Mesendoderm (in vitro differentiated cells): Measurements from ENCODE around the gene CHD2.
A peak's percentile ranks its signal among the peaks of the same experiment; 100 is the strongest.

Source experiments
- DNase-seq: peaks from one replicate; pipeline ENCODE4 v3.0.0; 2013
- H2AK5ac ChIP-seq: 2 replicates; pipeline ENCODE4 v1.6.1; 2013; ENCODE audit warnings: low read length, inconsistent platforms
- H2BK120ac ChIP-seq: 2 replicates; pipeline ENCODE4 v1.6.1; 2013; ENCODE audit warnings: low read depth, mild to moderate bottlenecking, low read length, moderate library complexity, mixed read lengths
- H2BK15ac ChIP-seq: replicated peaks from 2 replicates; pipeline ENCODE4 v1.6.1; 2013; ENCODE audit warnings: low read depth, mild to moderate bottlenecking, moderate library complexity
- H2BK5ac ChIP-seq: 2 replicates; pipeline ENCODE4 v1.6.1; 2013; ENCODE audit warnings: low read length, inconsistent platforms
- H3K18ac ChIP-seq: 2 replicates; pipeline ENCODE4 v1.6.1; 2013; ENCODE audit warnings: mild to moderate bottlenecking, low read length, mixed read lengths
- H3K23ac ChIP-seq: one replicate; pipeline ENCODE4 v1.6.1; 2013; ENCODE audit warnings: low read length
- H3K27ac ChIP-seq: 2 replicates; pipeline ENCODE4 v1.5.1; 2013; ENCODE audit warnings: low read depth, mild to moderate bottlenecking, inconsistent platforms, low read length, moderate library complexity
- H3K27me3 ChIP-seq: 2 replicates; pipeline ENCODE4 v1.6.1; 2013; ENCODE audit warnings: low read length, control low read depth, mild to moderate bottlenecking, inconsistent platforms; ENCODE audit not compliant: insufficient read depth, poor library complexity
- H3K36me3 ChIP-seq: 2 replicates; pipeline ENCODE4 v1.6.1; 2013; ENCODE audit warnings: low read length, inconsistent platforms; ENCODE audit not compliant: control insufficient read depth, insufficient read depth
- H3K4ac ChIP-seq: one replicate; pipeline ENCODE4 v1.6.1; 2013; ENCODE audit warnings: low read depth, mild to moderate bottlenecking, low read length, moderate library complexity
- H3K4me1 ChIP-seq: 2 replicates; pipeline ENCODE4 v1.6.1; 2013; ENCODE audit warnings: low read depth, low read length, inconsistent platforms; ENCODE audit not compliant: control insufficient read depth
- H3K4me2 ChIP-seq: 2 replicates; pipeline ENCODE4 v1.6.1; 2013; ENCODE audit warnings: low read length
- H3K4me3 ChIP-seq: 2 replicates; pipeline ENCODE4 v1.5.1; 2013; ENCODE audit warnings: mild to moderate bottlenecking, low read length
- H3K56ac ChIP-seq: one replicate; pipeline ENCODE4 v1.6.1; 2013; ENCODE audit warnings: low read length
- H3K79me1 ChIP-seq: 2 replicates; pipeline ENCODE4 v1.6.1; 2013; ENCODE audit warnings: low read length, inconsistent platforms
- H3K79me2 ChIP-seq: 2 replicates; pipeline ENCODE4 v1.6.1; 2013; ENCODE audit warnings: mild to moderate bottlenecking, low read length; ENCODE audit not compliant: control insufficient read depth, insufficient read depth
- H3K9ac ChIP-seq: 2 replicates; pipeline ENCODE4 v1.6.1; 2013; ENCODE audit warnings: low read length, inconsistent platforms
- H4K5ac ChIP-seq: one replicate; pipeline ENCODE4 v1.6.1; 2013; ENCODE audit warnings: low read length
- H4K8ac ChIP-seq: one replicate; pipeline ENCODE4 v1.6.1; 2013; ENCODE audit warnings: low read depth, mild to moderate bottlenecking, control low read depth, low read length, moderate library complexity
- WGBS: extraction: QIAGEN DNeasy Blood & Tissue Kit; methylation state at CpG from one replicate; pipeline ENCODE4 v1.1.7; 2013; ENCODE audit warnings: low lambda C conversion rate, missing lambda C conversion rate; ENCODE audit not compliant: insufficient coverage; ENCODE audit errors: extremely low coverage; 5-methylcytosine and 5-hydroxymethylcytosine counted together

The CHD2 gene

GRCh38 chr15:92901072-92901761 is 1.1 kb downstream of the CHD2 start:
- DNase-seq = no peak
- H3K79me2 ChIP-seq = peaks cover 50% of the 10 kb centered on the region
- H3K4me2 ChIP-seq = peak overlapping the region; percentile 38
- H3K36me3 ChIP-seq = no peaks in the 10 kb centered on the region
- H2BK15ac ChIP-seq = no peak overlapping the region
- no peaks in the 10 kb centered on the region for H3K27me3 ChIP-seq
- H3K4ac ChIP-seq = no peak overlapping the region
- H3K56ac ChIP-seq = peak overlapping the region; percentile 86
- no peak overlapping the region for H2AK5ac ChIP-seq
- H3K4me1 ChIP-seq = peaks cover 2% of the 10 kb centered on the region
- no peaks in the 10 kb centered on the region for H3K79me1 ChIP-seq
- no peak overlapping the region for H2BK5ac ChIP-seq
- H4K5ac ChIP-seq = no peak overlapping the region
- no peak overlapping the region for H3K27ac ChIP-seq
- H4K8ac ChIP-seq = peak overlapping the region; percentile 56
- no CpG with 5 or more reads among the region's 8 CpGs for WGBS
- H3K18ac ChIP-seq = no peak overlapping the region
- peak overlapping the region; percentile 82 for H3K4me3 ChIP-seq
- H2BK120ac ChIP-seq = no peak overlapping the region
- H3K9ac ChIP-seq = peak overlapping the region; percentile 88
- H3K23ac ChIP-seq = no peak overlapping the region

- no peak overlapping the region for H4K5ac ChIP-seq
- H3K4me3 ChIP-seq = no peak overlapping the region
- no peaks in the 10 kb centered on the region for H3K79me1 ChIP-seq
- H3K27me3 ChIP-seq = no peaks in the 10 kb centered on the region
- peaks cover 4% of the 10 kb centered on the region for H3K4me1 ChIP-seq
- no peak overlapping the region for H3K27ac ChIP-seq
- H2BK120ac ChIP-seq = no peak overlapping the region
- H3K23ac ChIP-seq = no peak overlapping the region
- H3K4ac ChIP-seq = no peak overlapping the region
- H3K4me2 ChIP-seq = no peak overlapping the region
- no peak overlapping the region for H4K8ac ChIP-seq
- no peak overlapping the region for H3K18ac ChIP-seq
- H2BK5ac ChIP-seq = no peak overlapping the region
- no peak overlapping the region for H2BK15ac ChIP-seq
- no CpG with 5 or more reads among the region's 2 CpGs for WGBS
- H3K79me2 ChIP-seq = peaks cover 57% of the 10 kb centered on the region
- H2AK5ac ChIP-seq = no peak overlapping the region
- H3K9ac ChIP-seq = peak overlapping the region; percentile 50
- H3K36me3 ChIP-seq = no peaks in the 10 kb centered on the region
- no peak overlapping the region for H3K56ac ChIP-seq
- DNase-seq = no peak
Observed at GRCh38 chr15:92901995-92902394, 1.9 kb downstream of the CHD2 start.

DNA sequence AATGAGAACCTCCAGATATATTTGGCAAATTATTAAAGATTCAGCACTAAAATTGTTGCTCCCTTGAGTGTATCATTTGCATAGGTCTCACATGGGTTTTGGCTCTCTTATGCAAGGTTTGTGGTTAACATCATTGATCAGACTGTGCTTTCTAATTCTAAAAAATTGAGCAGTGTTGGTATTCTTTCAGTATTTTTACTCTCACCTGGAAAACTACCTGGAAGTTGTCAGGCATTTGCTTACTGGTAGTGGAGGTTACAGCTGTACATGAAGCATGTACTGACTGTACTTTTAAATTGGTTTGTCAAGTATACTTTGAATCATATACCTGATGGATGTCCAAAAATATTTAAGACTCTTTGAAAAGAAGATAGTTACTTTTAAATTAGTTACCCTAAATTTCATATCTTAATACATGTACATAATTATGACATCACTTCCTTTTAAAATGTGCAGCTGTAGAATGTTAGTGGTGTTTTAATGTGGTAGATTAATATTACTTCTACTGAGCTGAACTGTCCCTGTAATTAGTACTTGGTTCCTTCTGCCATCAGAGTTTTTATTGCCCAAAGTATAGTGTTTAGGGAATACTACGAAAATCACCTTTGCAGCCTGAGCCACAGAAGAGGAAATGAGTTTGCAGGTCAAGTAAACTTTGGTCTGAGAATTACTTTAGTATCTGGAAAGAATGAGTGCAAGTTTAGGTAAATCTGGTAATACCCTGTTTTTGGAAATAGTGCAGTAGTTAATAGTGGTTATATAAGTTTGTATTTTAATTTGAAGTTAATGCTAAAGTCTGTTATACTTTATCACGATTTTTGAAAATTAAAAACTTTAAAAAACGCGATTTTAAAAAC is 2.8 kb downstream of the CHD2 start:
- no peak overlapping the region for H2BK120ac ChIP-seq
- no peak for DNase-seq
- peak overlapping the region; percentile 83 for H3K9ac ChIP-seq
- 98% methylated on average over 3 of the region's 4 CpGs for WGBS
- H3K4me1 ChIP-seq = peaks cover 7% of the 10 kb centered on the region
- no peaks in the 10 kb centered on the region for H3K27me3 ChIP-seq
- H3K27ac ChIP-seq = no peak overlapping the region
- H2BK15ac ChIP-seq = no peak overlapping the region
- no peak overlapping the region for H4K5ac ChIP-seq
- no peak overlapping the region for H3K23ac ChIP-seq
- H3K4me2 ChIP-seq = peak overlapping the region; percentile 63
- H3K79me1 ChIP-seq = no peaks in the 10 kb centered on the region
- no peak overlapping the region for H3K18ac ChIP-seq
- H2BK5ac ChIP-seq = no peak overlapping the region
- H3K56ac ChIP-seq = peak overlapping the region; percentile 83
- no peaks in the 10 kb centered on the region for H3K36me3 ChIP-seq
- H2AK5ac ChIP-seq = no peak overlapping the region
- H3K4ac ChIP-seq = no peak overlapping the region
- H4K8ac ChIP-seq = no peak overlapping the region
- H3K4me3 ChIP-seq = peak overlapping the region; percentile 45
- H3K79me2 ChIP-seq = peaks cover 61% of the 10 kb centered on the region

- Histone ChIP-seq H4K8ac (no peak overlapping the region), H2BK5ac (peak overlapping the region; percentile 36), H3K18ac (peak overlapping the region; percentile 76), H2BK15ac (no peak overlapping the region), H3K79me2 (peaks cover 67% of the 10 kb centered on the region), H3K56ac (peak overlapping the region; percentile 87), H3K4me1 (peaks cover 10% of the 10 kb centered on the region), H3K23ac (no peak overlapping the region), H3K27me3 (no peaks in the 10 kb centered on the region), H3K36me3 (no peaks in the 10 kb centered on the region), H2AK5ac (no peak overlapping the region), H2BK120ac (no peak overlapping the region), H3K27ac (peak overlapping the region; percentile 91), H4K5ac (no peak overlapping the region), H3K4ac (peak overlapping the region; percentile 55), H3K4me3 (peak overlapping the region; percentile 11), H3K9ac (peak overlapping the region; percentile 76), H3K4me2 (peak overlapping the region; percentile 56), H3K79me1 (no peaks in the 10 kb centered on the region)
- DNase-seq = no peak
- WGBS = no CpG with 5 or more reads among the region's 8 CpGs
Observed at GRCh38 chr15:92903631-92903965, 3.5 kb downstream of the CHD2 start.

DNA sequence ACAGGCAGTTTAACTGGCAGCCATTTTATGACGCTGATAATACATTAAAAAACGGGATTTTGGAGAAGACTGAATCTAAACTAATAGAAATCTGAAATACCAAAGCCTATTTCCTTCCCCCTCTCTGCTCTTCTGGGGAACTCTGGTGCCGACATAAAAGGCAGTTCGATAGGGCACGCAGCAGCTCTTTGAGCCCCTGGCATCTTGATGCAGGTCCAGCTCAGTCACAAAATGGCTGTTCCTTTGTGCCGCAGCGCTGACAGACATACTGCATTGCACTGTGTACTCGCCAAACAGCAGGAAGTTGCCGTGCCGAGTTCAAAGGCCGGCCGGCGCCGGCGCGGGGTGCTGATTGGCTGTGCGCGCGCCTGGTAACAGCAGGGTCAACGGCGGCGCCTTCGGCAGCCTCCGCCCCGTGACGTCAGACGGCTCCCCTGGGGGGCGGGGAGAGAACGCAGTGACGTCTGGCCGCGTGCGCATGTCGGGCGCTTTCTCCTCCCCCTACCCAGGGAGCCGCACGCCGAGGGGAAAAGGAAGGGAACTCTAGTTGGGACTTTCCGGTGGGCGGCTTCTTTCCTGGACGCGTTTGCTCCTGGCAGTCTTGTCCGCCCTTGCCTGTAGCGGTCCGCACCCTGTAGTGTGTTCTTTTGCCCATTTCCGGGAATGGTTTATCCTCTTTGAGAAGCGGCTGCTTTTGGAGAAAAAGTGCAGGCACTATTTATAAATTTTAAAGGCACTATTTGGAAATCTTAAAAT is 4.0 kb downstream of the CHD2 start:
- Histone ChIP-seq H2BK15ac (no peak overlapping the region), H3K4me2 (peak overlapping the region; percentile 80), H3K79me1 (no peaks in the 10 kb centered on the region), H3K4me1 (peaks cover 10% of the 10 kb centered on the region), H4K5ac (no peak overlapping the region), H3K27me3 (no peaks in the 10 kb centered on the region), H3K56ac (peak overlapping the region; percentile 87), H3K18ac (peak overlapping the region; percentile 76), H3K4me3 (peak overlapping the region; percentile 54), H3K23ac (no peak overlapping the region), H2BK120ac (no peak overlapping the region), H4K8ac (no peak overlapping the region), H3K36me3 (no peaks in the 10 kb centered on the region), H2BK5ac (peak overlapping the region; percentile 36), H3K9ac (peak overlapping the region; percentile 83), H3K27ac (peak overlapping the region; percentile 91), H2AK5ac (no peak overlapping the region), H3K4ac (peak overlapping the region; percentile 93), H3K79me2 (peaks cover 69% of the 10 kb centered on the region)
- DNase-seq = peak; percentile 99
- no CpG with 5 or more reads among the region's 47 CpGs for WGBS
